Sciatic nerve (tissue), 2 donors: Measurements from ENCODE around the gene FAM83F. TPM values are rescaled to one million over a fixed set of nuclear protein-coding genes. Genes with fewer than 3 reads are reported as not detected.

ENCODE experiments used
- ATAC-seq: fragments of 200-7000 bp; cut with Tn5 transposase; one replicate; pipeline ENCODE4 v1.9.1; 2020; ENCODE audit warnings: mild to moderate bottlenecking, moderate library complexity
- DNase-seq: peaks from one replicate; pipeline ENCODE4 v3.0.0-alpha.2; 2020; ENCODE audit warnings: low spot score
- intact Hi-C: fragments of 100-400 bp; cut with DNase I; formaldehyde crosslinking; loops from one replicate; pipeline ENCODE4 v1.14.2; 2022
- total RNA-seq: library from RNA; stranded (reverse); fragmentation: NEBNext Ultra II Directional; extraction: Animal tissue kit (Norgen Biotek cat#: 25700); gene quantifications from one replicate; pipeline ENCODE4 v1.2.1, GENCODE V29; 2021
- donor health status: DM: no; HTN: no; CAD: no.
- donor health status: DM: no; HTN: no; CAD: no.

Gene FAM83F
- total RNA-seq, 1 donor from 2014 or later = 11.4 TPM

- intact Hi-C loops = loop anchor here (5.0 to 10.0 kb wide), 2 partner anchors 402 to 469 kb away; no protein-coding TSS in a partner anchor
- DNase-seq = no peak
Observed at GRCh38 chr22:40026641-40027040, 31.9 kb downstream of the FAM83F start.

GRCh38 chr22:40027191-40028097 lies 32.7 kb downstream of the FAM83F start:
- ATAC-seq (no peak), DNase-seq (no peak)
- intact Hi-C loops = loop anchor here (5.0 to 10.0 kb wide), 2 partner anchors 403 to 470 kb away; no protein-coding TSS in a partner anchor

More at GRCh38 chr22:40026641-40027040, 31.9 kb downstream of the FAM83F start:
- ATAC-seq = no peak

GRCh38 chr22:40028098-40028425 lies 33.3 kb downstream of the FAM83F start:
- intact Hi-C loops = loop anchor here (5.0 to 10.0 kb wide), 2 partner anchors 403 to 471 kb away; no protein-coding TSS in a partner anchor
- DNase-seq = peak; percentile 57
- ATAC-seq = no peak

GRCh38 chr22:40029189-40029890 lies 34.6 kb downstream of the FAM83F start:
- ATAC-seq = no peak
- intact Hi-C loops = loop anchor here (5.0 to 10.0 kb wide), 2 partner anchors 405 to 472 kb away; no protein-coding TSS in a partner anchor
- peak; percentile 46 for DNase-seq

GRCh38 chr22:40030026-40030757 lies 35.4 kb downstream of the FAM83F start:
- peak; percentile 35 for DNase-seq
- ATAC-seq = no peak
- intact Hi-C loops = no loop called here

GRCh38 chr22:40030758-40031095 lies 36.0 kb downstream of the FAM83F start:
- peak; percentile 14 for DNase-seq
- intact Hi-C loops = no loop called here

GRCh38 chr22:40031766-40032470 lies 37.2 kb downstream of the FAM83F start:
- DNase-seq (peak; percentile 45), ATAC-seq (no peak)
- intact Hi-C loops = no loop called here

More at GRCh38 chr22:40030758-40031095, 36.0 kb downstream of the FAM83F start:
- no peak for ATAC-seq

- DNase-seq (peak; percentile 13), ATAC-seq (no peak)
- intact Hi-C loops = no loop called here
Observed at GRCh38 chr22:40033586-40034380, 39.0 kb downstream of the FAM83F start.

- ATAC-seq = no peak
- intact Hi-C loops = no loop called here
- DNase-seq = peak; percentile 47
Observed at GRCh38 chr22:40035351-40035750, 40.6 kb downstream of the FAM83F start.

GRCh38 chr22:40036126-40036525 lies 41.4 kb downstream of the FAM83F start:
- DNase-seq (peak; percentile 52), ATAC-seq (no peak)
- intact Hi-C loops = no loop called here

- ATAC-seq = peak; percentile 58
- peak; percentile 73 for DNase-seq
- intact Hi-C loops = no loop called here
Observed at GRCh38 chr22:40036591-40037225, 42.0 kb downstream of the FAM83F start.

- intact Hi-C loops = no loop called here
- no peak for ATAC-seq
- peak; percentile 45 for DNase-seq
Observed at GRCh38 chr22:40037320-40037719, 42.6 kb downstream of the FAM83F start.

GRCh38 chr22:40039482-40040115 lies 44.8 kb downstream of the FAM83F start:
- intact Hi-C loops = no loop called here
- DNase-seq (peak; percentile 13), ATAC-seq (no peak)

- intact Hi-C loops = no loop called here
- ATAC-seq (no peak), DNase-seq (peak; percentile 77)
Observed at GRCh38 chr22:40040927-40041326, 46.2 kb downstream of the FAM83F start.

GRCh38 chr22:40041366-40042137 lies 46.8 kb downstream of the FAM83F start:
- intact Hi-C loops = no loop called here
- DNase-seq (peak; percentile 21), ATAC-seq (no peak)

- DNase-seq = peak; percentile 14
- intact Hi-C loops = no loop called here
- no peak for ATAC-seq
Observed at GRCh38 chr22:40042312-40042711, 47.6 kb downstream of the FAM83F start.
